GM12878 (cell line): ENCODE results near the gene POLK. TPM values are rescaled to one million over a fixed set of nuclear protein-coding genes. Genes with fewer than 3 reads are reported as not detected.

ENCODE experiments used
- ATAC-seq: fragments of 200-7000 bp; cut with Tn5 transposase; 3 replicates; pipeline ENCODE4 v1.9.1; 2020; ENCODE audit warnings: mild to moderate bottlenecking, moderate library complexity
- BruUV-seq: library from RNA; stranded (reverse); fragments of 400-500 nt; replicated peaks from 2 replicates; lab custom pipeline; 2021; lab: Mats Ljungman, UMichigan
- CTCF ChIA-PET: fragments of 300-600 bp; sonication (Branson Sonifier 250); formaldehyde crosslinking; extraction: SDS; loops from one replicate; lab custom pipeline; 2021; ENCODE audit warnings: inconsistent platforms; lab: Yijun Ruan, JAX
- POLR2A ChIA-PET: fragments of 350-600 bp; formaldehyde crosslinking; extraction: SDS; loops from one replicate; lab custom pipeline; 2021; ENCODE audit warnings: inconsistent platforms; lab: Charles Lee
- RAD21 ChIA-PET: fragments of 300-600 bp; sonication (Branson Sonifier 250); formaldehyde crosslinking; loops from one replicate; lab custom pipeline; 2023; ENCODE audit warnings: antibody characterized with exemption; ENCODE audit not compliant: unreplicated experiment; lab: Charles Lee
- SMC1A ChIA-PET: fragments of 300-600 bp; sonication (Branson Sonifier 250); formaldehyde crosslinking; loops from one replicate; lab custom pipeline; 2023; ENCODE audit not compliant: unreplicated experiment, uncharacterized antibody; lab: Charles Lee
- DNase-seq: peaks from one replicate; pipeline ENCODE4 v3.0.0-alpha.2; 2011; ENCODE audit warnings: low read depth, low spot score
- FAIRE-seq: peaks from 3 replicates; lab custom pipeline; 2011; peaks lifted over from hg19 to GRCh38; lab: Jason Lieb, UNC
- H2AFZ ChIP-seq: 2 replicates; pipeline ENCODE4 v1.6.0; 2011; ENCODE audit warnings: low read depth, low read length, control low read depth; ENCODE audit not compliant: control insufficient read depth
- H3K27ac ChIP-seq: 2 replicates; pipeline ENCODE4 v1.5.1; 2011; ENCODE audit warnings: control low read depth; ENCODE audit not compliant: control insufficient read depth, insufficient read depth
- H3K27me3 ChIP-seq, 2 experiments: replicated peaks in 1 of 2; 2 replicates each; pipeline versions ENCODE4 v1.6.0 to v1.6.1; 2011; ENCODE audit warnings: low read length in 1 of 2; ENCODE audit not compliant: control insufficient read depth in 2 of 2, insufficient read depth in 2 of 2
- H3K36me3 ChIP-seq, 2 experiments: 2 replicates each; pipeline ENCODE4 v1.5.1; 2011; ENCODE audit warnings: low read length in 1 of 2; ENCODE audit not compliant: control insufficient read depth in 2 of 2, insufficient read depth in 2 of 2
- H3K4me1 ChIP-seq: 2 replicates; pipeline ENCODE4 v1.6.1; 2011; ENCODE audit warnings: mild to moderate bottlenecking, low read length, moderate library complexity, mixed read lengths; ENCODE audit not compliant: control insufficient read depth, insufficient read depth
- H3K4me2 ChIP-seq: 2 replicates; pipeline ENCODE4 v1.6.0; 2011; ENCODE audit warnings: control low read depth; ENCODE audit not compliant: control insufficient read depth, insufficient read depth
- H3K4me3 ChIP-seq: fragments of 200-600 bp; sonication (generic); 2 replicates; pipeline ENCODE4 v1.5.1; 2016
- H3K79me2 ChIP-seq: 2 replicates; pipeline ENCODE4 v1.6.0; 2011; ENCODE audit warnings: low read length; ENCODE audit not compliant: control insufficient read depth, insufficient read depth
- H3K9ac ChIP-seq: 2 replicates; pipeline ENCODE4 v1.8.0; 2011; ENCODE audit warnings: low read length, control low read depth, mixed read lengths; ENCODE audit not compliant: control insufficient read depth, insufficient read depth
- H3K9me3 ChIP-seq: replicated peaks from 3 replicates; pipeline ENCODE4 v1.5.1; 2011; ENCODE audit warnings: mild to moderate bottlenecking, low read length; ENCODE audit not compliant: control insufficient read depth, insufficient read depth
- H4K20me1 ChIP-seq: 2 replicates; pipeline ENCODE4 v1.6.0; 2011; ENCODE audit not compliant: control insufficient read depth, insufficient read depth
- ATF7 ChIP-seq: fragments of 450-650 bp; IDR thresholded peaks from 2 replicates; pipeline ENCODE4 v1.6.1; 2016; ENCODE audit warnings: low read depth, mild to moderate bottlenecking
- BACH1 ChIP-seq: fragments of 450-650 bp; IDR thresholded peaks from 2 replicates; pipeline ENCODE4 v1.6.1; 2017; ENCODE audit warnings: mild to moderate bottlenecking, borderline replicate concordance
- BRCA1 ChIP-seq: IDR thresholded peaks from 2 replicates; pipeline ENCODE4 v1.6.1; 2011; ENCODE audit warnings: low read depth, low read length, improper control_type of control experiment
- ETV6 ChIP-seq, 2 experiments: fragments of 450-650 bp in 1 of 2; IDR thresholded peaks in 1 of 2; conservative IDR thresholded peaks in 1 of 2; 2 replicates each; pipeline ENCODE4 v1.6.1; 2014; ENCODE audit warnings: antibody characterized with exemption in 1 of 2, borderline replicate concordance in 1 of 2, low read depth in 1 of 2, mild to moderate bottlenecking in 1 of 2, moderate library complexity in 1 of 2
- MEF2B ChIP-seq: fragments of 450-650 bp; IDR thresholded peaks from 2 replicates; pipeline ENCODE4 v1.6.1; 2018; ENCODE audit warnings: mild to moderate bottlenecking, moderate library complexity; ENCODE audit not compliant: partially characterized antibody, poor library complexity, severe bottlenecking
- MYB ChIP-seq: fragments of 150-350 bp; IDR thresholded peaks from 2 replicates; pipeline ENCODE4 v1.6.1; 2014; ENCODE audit warnings: mild to moderate bottlenecking, low read depth, low read length, borderline replicate concordance
- PML ChIP-seq: IDR thresholded peaks from 2 replicates; pipeline ENCODE4 v1.6.1; 2012; ENCODE audit warnings: low read length, inconsistent platforms
- POU2F2 ChIP-seq: IDR thresholded peaks from 3 replicates; pipeline ENCODE4 v1.6.1; 2011; ENCODE audit warnings: low read depth, mild to moderate bottlenecking, low read length, borderline replicate concordance
- STAT3 ChIP-seq: IDR thresholded peaks from 2 replicates; pipeline ENCODE4 v1.6.1; 2011; ENCODE audit warnings: low read depth, low read length, improper control_type of control experiment
- YBX1 ChIP-seq: fragments of 450-650 bp; IDR thresholded peaks from 2 replicates; pipeline ENCODE4 v1.6.1; 2016; ENCODE audit warnings: antibody characterized with exemption
- YY1 ChIP-seq: IDR thresholded peaks from 2 replicates; pipeline ENCODE4 v1.6.1; 2011; ENCODE audit warnings: low read depth, mild to moderate bottlenecking, low read length
- WGBS: methylation state at CpG from one replicate; pipeline ENCODE4 v1.1.6; 2016; ENCODE audit warnings: low lambda C conversion rate; ENCODE audit not compliant: insufficient replicate concordance, insufficient coverage; ENCODE audit errors: missing lambda C conversion rate; 5-methylcytosine and 5-hydroxymethylcytosine counted together
- in situ Hi-C: fragments of 300-500 bp; cut with MboI; formaldehyde crosslinking; loops from 9 replicates; pipeline ENCODE4 v1.14.3; 2018; ENCODE audit warnings: mixed read lengths
- intact Hi-C: fragments of 100-400 bp; cut with micrococcal nuclease; formaldehyde crosslinking; loops from one replicate; pipeline ENCODE4 v1.14.2; 2022; ENCODE audit not compliant: unreplicated experiment
- polyA plus RNA-seq, 11 experiments: library from polyadenylated mRNA; depleted of rRNA in 4 of 11; unstranded in 6 of 11; stranded (reverse) in 5 of 11; fragments of >200 nt; fragmentation: Nextera tagmentation in 4 of 11; fragmentation: Illumina TruSeq in 1 of 11; extraction: Ambion mirVana in 4 of 11; extraction: Trizol in 1 of 11; gene quantifications; 1 replicate in 1 of 11; 2 replicates in 10 of 11; pipeline versions ENCODE4 v1.2.1 to v1.2.3, GENCODE V29; 2011 to 2016; ENCODE audit warnings: inconsistent platforms in 2 of 11, missing spikeins in 2 of 11, low read depth in 1 of 11
- total RNA-seq, 4 experiments: library from RNA; depleted of rRNA in 3 of 4; stranded (reverse); fragments of >200 nt in 3 of 4; fragmentation: Illumina TruSeq in 1 of 4; extraction: Trizol in 1 of 4; gene quantifications; 2 replicates each; pipeline versions ENCODE4 v1.2.1 to v1.2.3, GENCODE V29; 2013 to 2021
- TF ChIP-seq, protein P1 (sequence below): IDR thresholded peaks from 2 replicates; pipeline ENCODE4 v1.6.1; 2011; ENCODE audit warnings: borderline replicate concordance, low read depth, mild to moderate bottlenecking, moderate library complexity, mixed read lengths, low read length; ENCODE audit not compliant: insufficient read depth; ENCODE audit errors: extremely low read length
- TF ChIP-seq, protein P2 (sequence below): fragments of 450-650 bp; formaldehyde crosslinking; IDR thresholded peaks from 2 replicates; pipeline ENCODE4 v1.5.0; 2022; ENCODE audit warnings: mild to moderate bottlenecking, missing genetic modification characterization

POLK gene
- total and polyA plus RNA-seq, 10 of the 15 experiments (the other 5 are each of a cell fraction or from before 2014, with no cell fraction given): 10.4 to 47.6 (median 29.0) TPM

DNA sequence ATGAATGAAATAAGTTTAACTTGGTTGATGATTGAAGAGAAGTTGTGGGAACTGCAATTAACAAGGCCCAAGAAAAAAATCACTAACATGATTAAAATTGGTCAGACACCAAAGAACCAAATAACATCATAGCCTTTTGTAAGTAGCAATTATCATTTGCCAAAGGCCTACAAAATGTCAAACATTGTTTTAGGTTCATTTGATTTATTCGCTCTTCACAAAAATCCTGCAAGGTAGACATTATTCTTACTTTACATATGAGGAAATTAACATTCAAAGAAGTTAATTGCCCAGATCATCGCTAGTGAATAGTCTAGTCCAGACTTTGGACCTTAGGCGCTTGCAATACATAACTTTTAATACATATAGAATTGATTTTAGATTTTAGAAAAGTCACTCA, 2.6 kb downstream of the POLK start:
- Histone ChIP-seq H3K4me3 (peak overlapping the region; percentile 51), H3K4me1 (0 out of 2 replicates have a peak, but pooled peaks cover 3% of the 10 kb centered on the region), H3K4me2 (peak overlapping the region; percentile 66), H4K20me1 (no peaks in the 10 kb centered on the region), H3K9me3 (peaks cover 1% of the 10 kb centered on the region; the same call in 1 of the 3 replicates), H3K9ac (peak overlapping the region; percentile 15), H3K36me3 (no peaks in the 10 kb centered on the region; a peak in 1 of 4 replicates), H3K79me2 (peaks cover 97% of the 10 kb centered on the region), H3K27ac (peak overlapping the region; percentile 57), H2AFZ (no peak overlapping the region), H3K27me3 (no peaks in the 10 kb centered on the region)
- RAD21 ChIA-PET: interaction anchor here (0.8 to 11.3 kb wide), 3 partner anchors 53 to 167 kb away, joined by 3 to 123 read pairs (median 115); no protein-coding TSS in a partner anchor
- FAIRE-seq (no peak), ATAC-seq (no peak), DNase-seq (no peak)
- TF ChIP-seq BACH1: no peak
- TF ChIP-seq ATF7: no peak
- TF ChIP-seq YBX1: no peak
- no peak for TF ChIP-seq MEF2B
- no peak for TF ChIP-seq MYB
- no peak for TF ChIP-seq STAT3
- no peak for TF ChIP-seq POU2F2
- TF ChIP-seq YY1: no peak
- TF ChIP-seq, protein P1, sequence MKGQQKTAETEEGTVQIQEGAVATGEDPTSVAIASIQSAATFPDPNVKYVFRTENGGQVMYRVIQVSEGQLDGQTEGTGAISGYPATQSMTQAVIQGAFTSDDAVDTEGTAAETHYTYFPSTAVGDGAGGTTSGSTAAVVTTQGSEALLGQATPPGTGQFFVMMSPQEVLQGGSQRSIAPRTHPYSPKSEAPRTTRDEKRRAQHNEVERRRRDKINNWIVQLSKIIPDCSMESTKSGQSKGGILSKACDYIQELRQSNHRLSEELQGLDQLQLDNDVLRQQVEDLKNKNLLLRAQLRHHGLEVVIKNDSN: no peak
- no peak for TF ChIP-seq ETV6 (conservative IDR thresholded peaks at IDR 0.05 in 1 of 2, IDR thresholded peaks at IDR 0.05 in 1 of 2; ENCODE audit: borderline replicate concordance in 1 of 2, low read depth in 1 of 2)
- no peak for TF ChIP-seq BRCA1
- TF ChIP-seq PML: no peak
- TF ChIP-seq, protein P2, sequence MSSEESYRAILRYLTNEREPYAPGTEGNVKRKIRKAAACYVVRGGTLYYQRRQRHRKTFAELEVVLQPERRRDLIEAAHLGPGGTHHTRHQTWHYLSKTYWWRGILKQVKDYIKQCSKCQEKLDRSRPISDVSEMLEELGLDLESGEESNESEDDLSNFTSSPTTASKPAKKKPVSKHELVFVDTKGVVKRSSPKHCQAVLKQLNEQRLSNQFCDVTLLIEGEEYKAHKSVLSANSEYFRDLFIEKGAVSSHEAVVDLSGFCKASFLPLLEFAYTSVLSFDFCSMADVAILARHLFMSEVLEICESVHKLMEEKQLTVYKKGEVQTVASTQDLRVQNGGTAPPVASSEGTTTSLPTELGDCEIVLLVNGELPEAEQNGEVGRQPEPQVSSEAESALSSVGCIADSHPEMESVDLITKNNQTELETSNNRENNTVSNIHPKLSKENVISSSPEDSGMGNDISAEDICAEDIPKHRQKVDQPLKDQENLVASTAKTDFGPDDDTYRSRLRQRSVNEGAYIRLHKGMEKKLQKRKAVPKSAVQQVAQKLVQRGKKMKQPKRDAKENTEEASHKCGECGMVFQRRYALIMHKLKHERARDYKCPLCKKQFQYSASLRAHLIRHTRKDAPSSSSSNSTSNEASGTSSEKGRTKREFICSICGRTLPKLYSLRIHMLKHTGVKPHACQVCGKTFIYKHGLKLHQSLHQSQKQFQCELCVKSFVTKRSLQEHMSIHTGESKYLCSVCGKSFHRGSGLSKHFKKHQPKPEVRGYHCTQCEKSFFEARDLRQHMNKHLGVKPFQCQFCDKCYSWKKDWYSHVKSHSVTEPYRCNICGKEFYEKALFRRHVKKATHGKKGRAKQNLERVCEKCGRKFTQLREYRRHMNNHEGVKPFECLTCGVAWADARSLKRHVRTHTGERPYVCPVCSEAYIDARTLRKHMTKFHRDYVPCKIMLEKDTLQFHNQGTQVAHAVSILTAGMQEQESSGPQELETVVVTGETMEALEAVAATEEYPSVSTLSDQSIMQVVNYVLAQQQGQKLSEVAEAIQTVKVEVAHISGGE: no peak
- no TSS peak for BruUV-seq
- POLR2A ChIA-PET: interaction anchor here (0.9 to 1.2 kb wide), 4 partner anchors 10 to 177 kb away, joined by 3 to 4 read pairs (median 3); partner anchors contain the start of gene HMGCR
- SMC1A ChIA-PET: interaction anchor here (0.6 to 7.7 kb wide), 7 partner anchors 9 to 61 kb away, joined by 4 to 90 read pairs (median 15); no protein-coding TSS in a partner anchor
- WGBS: 77% methylated on average over 3 of the region's 3 CpGs
- in situ Hi-C loops: loop anchor here (10.0 kb wide), 1 partner anchor 50 kb away; no protein-coding TSS in a partner anchor
- intact Hi-C loops: loop anchor here (5.0 to 10.0 kb wide), 3 partner anchors 153 to 280 kb away; partner anchors contain the start of genes ANKRD31 and HMGCR
- CTCF ChIA-PET: interaction anchor here (0.8 to 3.5 kb wide), 2 partner anchors 34 to 53 kb away, joined by 3 to 22 read pairs; no protein-coding TSS in a partner anchor
